Adrenal gland (tissue), 12 donors: Measurements from ENCODE around the gene ADD1. TPM values are rescaled to one million over a fixed set of nuclear protein-coding genes. Genes with fewer than 3 reads are reported as not detected.

Source experiments
- DNase-seq, 7 donors: peaks; one replicate each; pipeline ENCODE4 v3.0.0-alpha.2; 2019 to 2020
- H3K27ac ChIP-seq, 5 donors: fragments of 200-600 bp; sonication (generic) in 4 of 5; 1 replicate in 3 of 5; 2 replicates in 2 of 5; pipeline versions ENCODE4 v1.5.1 to v1.8.0; 2016 to 2020; ENCODE audit warnings: mild to moderate bottlenecking in 1 of 5
- H3K27me3 ChIP-seq: fragments of 200-600 bp; 2 replicates; pipeline ENCODE4 v1.8.0; 2021
- H3K36me3 ChIP-seq, 2 donors: fragments of 200-600 bp; replicated peaks in 1 of 2; 1 replicate in 1 of 2; 2 replicates in 1 of 2; pipeline versions ENCODE4 v1.5.1 to v1.8.0; 2018 to 2022
- H3K4me1 ChIP-seq, 2 donors: fragments of 200-600 bp; replicated peaks in 1 of 2; 1 replicate in 1 of 2; 2 replicates in 1 of 2; pipeline versions ENCODE4 v1.5.1 to v1.8.0; 2018 to 2021
- H3K4me3 ChIP-seq, 4 donors: fragments of 200-600 bp; sonication (generic) in 3 of 4; one replicate each; pipeline ENCODE4 v1.5.1; 2016 to 2018
- H3K9me3 ChIP-seq, 3 donors: fragments of 200-600 bp; sonication (generic) in 1 of 3; replicated peaks in 1 of 3; 1 replicate in 2 of 3; 2 replicates in 1 of 3; pipeline versions ENCODE4 v1.5.1 to v1.8.0; 2016 to 2021
- POLR2A ChIP-seq, 2 donors: fragments of 450-650 bp; IDR thresholded peaks; one replicate each; pipeline ENCODE4 v1.6.1; 2017; ENCODE audit warnings: antibody characterized with exemption in 2 of 2, mild to moderate bottlenecking in 2 of 2, moderate library complexity in 1 of 2
- WGBS, 4 donors: extraction: QIAGEN DNeasy Blood & Tissue Kit in 2 of 4; methylation state at CpG; one replicate each; pipeline versions ENCODE4 v1.1.5 to v1.1.7; 2013 to 2017; 5-methylcytosine and 5-hydroxymethylcytosine counted together
- intact Hi-C, 2 donors: fragments of 100-400 bp; cut with DNase I; formaldehyde crosslinking; loops; one replicate each; pipeline versions ENCODE4 v1.14.1 to v1.15.0; 2022 to 2023
- polyA plus RNA-seq, 3 donors: library from polyadenylated mRNA; stranded (reverse); fragments of 200-250 nt in 2 of 3; fragments of 350-450 nt in 1 of 3; fragmentation: Illumina TruSeq in 1 of 3; extraction: RNeasy Lipid Tissue Mini Kit (QIAGEN cat#74804) in 1 of 3; gene quantifications; one replicate each; pipeline ENCODE4 v1.2.3, GENCODE V29; 2013 to 2014
- total RNA-seq, 9 donors: library from RNA; depleted of rRNA in 4 of 9; stranded (reverse); fragments of >200 nt in 4 of 9; fragments of 120-200 nt in 1 of 9; fragmentation: NEBNext Ultra II Directional in 1 of 9; extraction: Animal tissue kit (Norgen Biotek cat#: 25700) in 1 of 9; gene quantifications; one replicate each; pipeline versions ENCODE4 v1.1.0 to v1.2.4, GENCODE V29; 2013 to 2023
- TF ChIP-seq, protein P1 (sequence below), 6 experiments: fragments of 450-650 bp in 4 of 6; fragments of 200-600 bp in 2 of 6; sonication (generic) in 1 of 6; IDR thresholded peaks; 1 replicate in 5 of 6; 2 replicates in 1 of 6; pipeline versions ENCODE4 v1.5.1 to v1.8.0; 2016 to 2021; ENCODE audit warnings: antibody characterized with exemption in 6 of 6, mild to moderate bottlenecking in 2 of 6, moderate library complexity in 1 of 6
- donor health status: healthy with polysubstance abuse.
- donor health status: Bipolar disorder and iron deficiency.
- donor health status: DM: yes; HTN: yes; CAD: no.
- donor health status: DM: no; HTN: no; CAD: no.
- donor health status: DM: no; HTN: no; CAD: no.
- donor health status: DM: yes; HTN: yes; CAD: no.

The ADD1 gene
- total and polyA plus RNA-seq, 12 donors = 134 to 468 (median 241) TPM

DNA sequence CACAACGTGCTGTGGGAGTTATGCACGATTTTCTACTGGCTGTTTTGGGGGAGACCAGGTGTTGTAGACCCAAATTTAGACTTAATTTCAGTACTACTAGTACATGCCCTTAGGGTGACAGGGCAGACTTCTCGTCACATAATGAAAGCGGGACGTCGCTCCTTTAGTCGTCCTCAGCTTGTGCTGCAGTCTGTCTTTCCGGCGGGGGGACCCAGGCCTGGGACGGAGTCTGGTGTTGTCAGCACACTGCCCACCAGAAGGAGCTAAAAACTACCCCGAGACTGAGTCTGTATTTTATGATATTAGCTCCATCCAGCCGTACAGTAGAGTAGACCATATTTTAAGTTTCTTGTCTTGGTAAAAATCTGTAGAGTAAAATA, 84.0 kb downstream of the ADD1 start:
- Histone ChIP-seq H3K36me3 (peaks cover 0 to 85% of the 10 kb centered on the region in 2 donors), H3K9me3 (no peaks in the 10 kb centered on the region), H3K4me1 (no peaks in the 10 kb centered on the region), H3K27me3 (no peaks in the 10 kb centered on the region), H3K4me3 (no peak overlapping the region), H3K27ac (no peak overlapping the region)
- no peak for TF ChIP-seq POLR2A (IDR thresholded peaks at IDR 0.05)
- TF ChIP-seq, protein P1, sequence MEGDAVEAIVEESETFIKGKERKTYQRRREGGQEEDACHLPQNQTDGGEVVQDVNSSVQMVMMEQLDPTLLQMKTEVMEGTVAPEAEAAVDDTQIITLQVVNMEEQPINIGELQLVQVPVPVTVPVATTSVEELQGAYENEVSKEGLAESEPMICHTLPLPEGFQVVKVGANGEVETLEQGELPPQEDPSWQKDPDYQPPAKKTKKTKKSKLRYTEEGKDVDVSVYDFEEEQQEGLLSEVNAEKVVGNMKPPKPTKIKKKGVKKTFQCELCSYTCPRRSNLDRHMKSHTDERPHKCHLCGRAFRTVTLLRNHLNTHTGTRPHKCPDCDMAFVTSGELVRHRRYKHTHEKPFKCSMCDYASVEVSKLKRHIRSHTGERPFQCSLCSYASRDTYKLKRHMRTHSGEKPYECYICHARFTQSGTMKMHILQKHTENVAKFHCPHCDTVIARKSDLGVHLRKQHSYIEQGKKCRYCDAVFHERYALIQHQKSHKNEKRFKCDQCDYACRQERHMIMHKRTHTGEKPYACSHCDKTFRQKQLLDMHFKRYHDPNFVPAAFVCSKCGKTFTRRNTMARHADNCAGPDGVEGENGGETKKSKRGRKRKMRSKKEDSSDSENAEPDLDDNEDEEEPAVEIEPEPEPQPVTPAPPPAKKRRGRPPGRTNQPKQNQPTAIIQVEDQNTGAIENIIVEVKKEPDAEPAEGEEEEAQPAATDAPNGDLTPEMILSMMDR (IDR thresholded peaks at IDR 0.05) = no peak
- intact Hi-C loops = no loop called here
- WGBS, 4 donors = 90 to 95% (median 94%) methylated on average over 12 of the region's 12 CpGs
- DNase-seq = peak in 2 of 7 donors; percentile 2 to 47

DNA sequence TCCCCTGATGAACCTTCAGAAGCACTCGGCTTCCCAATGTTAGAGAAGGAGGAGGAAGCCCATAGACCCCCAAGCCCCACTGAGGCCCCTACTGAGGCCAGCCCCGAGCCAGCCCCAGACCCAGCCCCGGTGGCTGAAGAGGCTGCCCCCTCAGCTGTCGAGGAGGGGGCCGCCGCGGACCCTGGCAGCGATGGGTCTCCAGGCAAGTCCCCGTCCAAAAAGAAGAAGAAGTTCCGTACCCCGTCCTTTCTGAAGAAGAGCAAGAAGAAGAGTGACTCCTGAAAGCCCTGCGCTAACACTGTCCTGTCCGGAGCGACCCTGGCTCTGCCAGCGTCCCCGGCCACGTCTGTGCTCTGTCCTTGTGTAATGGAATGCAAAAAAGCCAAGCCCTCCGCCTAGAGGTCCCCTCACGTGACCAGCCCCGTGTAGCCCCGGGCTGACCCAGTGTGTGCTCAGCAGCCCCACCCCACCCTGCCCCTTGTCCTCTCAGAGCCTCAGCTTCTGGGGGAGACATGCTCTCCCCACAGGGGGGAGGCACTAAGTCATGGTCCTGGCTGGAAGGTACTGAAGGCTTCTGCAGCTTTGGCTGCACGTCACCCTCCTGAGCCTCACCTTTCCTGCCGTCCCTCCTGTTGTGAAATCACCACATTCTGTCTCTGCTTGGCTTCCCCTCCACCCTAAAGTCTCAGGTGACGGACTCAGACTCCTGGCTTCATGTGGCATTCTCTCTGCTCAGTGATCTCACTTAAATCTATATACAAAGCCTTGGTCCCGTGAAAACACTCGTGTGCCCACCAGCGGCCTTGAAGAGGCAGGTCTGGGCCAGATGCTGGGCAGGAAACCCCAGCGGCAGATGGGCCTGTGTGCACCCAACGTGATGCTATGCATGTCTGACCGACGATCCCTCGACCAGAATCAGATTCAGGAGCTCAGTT, 84.9 kb downstream of the ADD1 start:
- WGBS, 4 donors = 83 to 88% (median 87%) methylated on average over 21 to 32 of the region's 32 CpGs
- DNase-seq = peak in 2 of 7 donors; percentile 14 to 47
- peaks cover 0 to 78% of the 10 kb centered on the region in 2 donors for H3K36me3 ChIP-seq
- H3K27me3 ChIP-seq = no peaks in the 10 kb centered on the region
- TF ChIP-seq POLR2A (IDR thresholded peaks at IDR 0.05) = no peak
- H3K4me3 ChIP-seq = no peak overlapping the region
- peaks cover 0 to 3% of the 10 kb centered on the region in 2 donors for H3K4me1 ChIP-seq
- no peaks in the 10 kb centered on the region for H3K9me3 ChIP-seq
- intact Hi-C loops = no loop called here
- no peak overlapping the region for H3K27ac ChIP-seq

DNA sequence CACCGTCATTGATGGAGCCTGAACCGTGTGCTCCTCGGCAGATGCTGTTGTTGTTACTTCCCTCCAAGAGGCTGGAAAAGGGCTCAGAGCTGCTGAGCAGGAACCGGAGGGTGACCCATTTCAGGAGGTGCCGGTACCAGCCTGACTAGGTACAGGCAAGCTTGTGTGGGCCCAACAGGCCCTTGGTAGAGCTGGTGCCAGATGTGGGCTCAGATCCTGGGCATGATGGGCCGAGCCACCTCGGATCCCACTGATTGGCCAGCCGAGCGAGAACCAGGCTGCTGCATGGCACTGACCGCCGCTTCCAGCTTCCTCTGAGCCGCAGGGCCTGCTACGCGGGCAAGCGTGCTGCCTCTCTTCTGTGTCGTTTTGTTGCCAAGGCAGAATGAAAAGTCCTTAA, 85.8 kb downstream of the ADD1 start:
- intact Hi-C loops = no loop called here
- Histone ChIP-seq H3K27me3 (no peaks in the 10 kb centered on the region), H3K27ac (no peak overlapping the region), H3K9me3 (no peaks in the 10 kb centered on the region), H3K4me1 (peaks cover 4 to 8% of the 10 kb centered on the region in 2 donors), H3K36me3 (peaks cover 0 to 70% of the 10 kb centered on the region in 2 donors), H3K4me3 (no peak overlapping the region)
- WGBS, 4 donors = 91 to 95% (median 92%) methylated on average over 12 to 16 of the region's 16 CpGs
- no peak for TF ChIP-seq POLR2A (IDR thresholded peaks at IDR 0.05)
- TF ChIP-seq, protein P1 (IDR thresholded peaks at IDR 0.05) = no peak
- peak in 3 of 7 donors; percentile 7 to 47 (median 13) for DNase-seq

DNA sequence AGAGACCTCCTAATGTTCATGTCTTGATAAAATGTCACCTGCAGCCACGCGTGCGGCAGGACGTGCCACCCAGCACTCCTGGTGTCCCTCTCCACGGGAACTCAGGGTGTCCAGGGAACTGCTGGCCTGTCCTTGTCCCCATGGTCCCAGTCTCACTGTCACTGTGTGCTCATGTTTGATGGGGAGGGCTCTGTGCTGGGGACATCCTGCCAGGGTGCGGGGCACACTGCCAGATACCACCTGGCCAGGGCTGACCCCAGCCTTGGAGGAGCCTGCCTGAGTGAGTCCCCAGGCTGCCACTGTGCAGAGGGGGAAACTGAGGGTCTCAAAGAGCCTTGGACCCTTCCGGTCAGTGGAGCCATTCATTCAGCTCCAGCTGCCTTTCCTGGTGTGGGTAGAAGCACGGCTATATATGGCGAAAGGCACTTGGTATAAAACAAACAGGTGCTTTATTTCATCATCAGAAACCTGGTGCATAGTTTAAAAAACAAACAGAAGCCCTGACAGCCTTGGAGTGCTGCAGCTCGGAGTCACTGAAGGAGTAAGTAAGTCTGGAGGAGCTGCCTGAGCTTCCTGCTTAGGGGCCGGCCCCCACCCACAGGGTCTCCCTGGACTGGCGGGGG, 86.6 kb downstream of the ADD1 start:
- intact Hi-C loops = loop anchor here (10.0 kb wide), 2 partner anchors 85 to 165 kb away; partner anchors contain the start of gene ADD1 (in 2 of the 2)

More for the DNA sequence above, 86.6 kb downstream of the ADD1 start:
- peaks cover 5 to 11% of the 10 kb centered on the region in 2 donors for H3K4me1 ChIP-seq
- no peak for TF ChIP-seq POLR2A (IDR thresholded peaks at IDR 0.05)
- TF ChIP-seq, protein P1 (IDR thresholded peaks at IDR 0.05) = no peak
- no peak overlapping the region for H3K27ac ChIP-seq
- no peaks in the 10 kb centered on the region for H3K9me3 ChIP-seq
- no peak overlapping the region for H3K4me3 ChIP-seq
- H3K36me3 ChIP-seq = peaks cover 0 to 62% of the 10 kb centered on the region in 2 donors
- DNase-seq = peak in 3 of 7 donors; percentile 5 to 51 (median 15)
- WGBS, 4 donors = 84 to 92% (median 89%) methylated on average over 10 to 12 of the region's 12 CpGs
- no peaks in the 10 kb centered on the region for H3K27me3 ChIP-seq
